HG02610 (cell line): ENCODE measurements around the gene SIK3.

Experiments
- ATAC-seq: cut with Tn5 transposase; IDR thresholded peaks from one replicate; pipeline ENCODE4 v1.9.1; 2021; ENCODE audit warnings: mild to moderate bottlenecking, moderate library complexity; ENCODE audit not compliant: unreplicated experiment

The SIK3 gene

DNA sequence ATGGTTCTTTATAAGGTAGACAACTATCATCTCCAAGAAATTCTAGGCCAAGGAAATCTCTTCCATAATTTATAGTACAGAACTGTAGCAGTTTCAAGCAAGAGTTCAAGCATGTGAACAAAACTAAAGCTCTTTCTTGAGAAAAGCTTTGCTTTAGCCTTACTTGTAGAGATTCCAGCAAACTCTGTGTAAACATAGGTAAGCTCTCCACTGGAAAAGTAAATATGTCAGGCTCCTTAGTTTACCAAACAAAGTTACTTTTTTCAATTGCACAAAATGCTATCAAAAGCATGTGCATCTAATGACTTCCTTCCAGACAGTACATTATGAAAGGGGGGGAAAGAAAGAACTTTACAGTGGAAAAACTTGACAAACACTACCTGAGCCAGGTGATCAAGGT is 125.0 kb downstream of the SIK3 start:
- ATAC-seq, result no peak

DNA sequence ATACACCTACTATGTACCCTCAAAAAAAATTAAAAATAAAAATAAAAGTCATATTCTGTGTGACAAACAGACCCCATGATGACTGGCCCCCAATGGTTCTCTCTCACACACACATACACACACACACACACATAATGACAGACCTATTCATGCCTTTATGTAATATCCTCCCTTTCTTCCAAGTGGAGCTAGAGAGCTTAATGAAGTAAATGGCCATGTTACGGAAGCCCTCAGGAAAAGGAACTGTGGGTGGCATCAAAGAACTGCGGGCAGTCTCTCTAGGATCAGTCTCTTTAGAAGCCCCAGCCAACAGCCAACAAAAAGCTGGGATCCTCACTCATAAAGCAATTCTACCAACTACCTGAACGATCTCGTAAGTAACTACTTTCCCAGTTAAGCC is 125.5 kb downstream of the SIK3 start:
- ATAC-seq, result no peak

DNA sequence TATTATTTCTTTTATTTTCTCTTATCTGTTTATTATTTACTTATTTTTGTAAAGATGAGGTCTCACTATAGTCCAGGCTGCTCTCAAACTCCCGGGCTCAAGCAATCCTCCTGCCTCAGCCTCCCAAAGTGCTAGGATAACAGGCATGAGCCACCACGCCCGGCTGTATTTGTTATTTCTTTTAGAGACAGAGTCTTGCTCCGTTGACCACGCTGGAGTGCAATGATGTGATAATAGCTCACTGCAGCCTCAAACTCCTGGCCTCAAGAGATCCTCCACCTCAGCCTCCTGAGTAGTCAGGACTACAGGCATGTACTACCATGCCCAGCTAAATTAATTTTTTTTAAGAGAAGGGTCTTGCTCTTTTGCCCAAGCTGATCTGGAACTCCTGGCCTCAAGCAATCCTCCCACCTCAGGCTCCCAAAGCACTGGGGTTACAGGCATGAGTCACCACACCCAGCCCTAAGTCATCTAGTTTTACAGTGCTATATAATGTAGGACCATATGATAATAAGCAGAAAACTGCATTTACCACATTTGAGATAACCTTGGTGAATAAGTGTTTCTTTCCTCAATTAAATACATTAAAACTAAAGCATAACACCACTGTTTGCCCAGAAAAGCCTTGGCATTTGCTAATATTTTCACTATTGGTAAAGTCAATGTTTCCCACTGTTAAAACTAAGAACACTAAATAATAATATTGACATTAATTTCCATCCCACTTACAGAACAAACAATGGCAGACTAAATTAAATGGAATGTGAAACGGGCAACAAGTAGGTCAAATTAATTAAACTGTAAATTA is 127.5 kb downstream of the SIK3 start:
- no peak for ATAC-seq

DNA sequence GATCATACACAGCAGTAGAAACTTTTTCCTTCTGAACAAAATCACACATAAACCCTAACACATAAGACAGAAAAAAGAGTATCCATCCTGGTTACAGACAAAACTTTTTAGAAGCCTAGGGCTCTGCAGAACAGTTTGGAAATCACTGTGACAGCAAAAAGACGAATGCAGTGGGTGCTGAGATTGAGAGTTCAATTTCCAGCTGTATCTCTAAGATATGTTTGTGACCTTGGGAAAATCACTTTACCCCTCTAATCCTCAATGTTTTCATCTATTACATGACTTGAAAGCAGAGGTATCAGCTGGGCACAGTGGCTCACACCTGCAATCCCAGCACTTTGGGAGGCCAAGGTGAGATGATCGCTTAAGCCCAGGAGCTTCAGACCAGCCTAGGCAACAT is 128.5 kb downstream of the SIK3 start:
- ATAC-seq, result no peak

DNA sequence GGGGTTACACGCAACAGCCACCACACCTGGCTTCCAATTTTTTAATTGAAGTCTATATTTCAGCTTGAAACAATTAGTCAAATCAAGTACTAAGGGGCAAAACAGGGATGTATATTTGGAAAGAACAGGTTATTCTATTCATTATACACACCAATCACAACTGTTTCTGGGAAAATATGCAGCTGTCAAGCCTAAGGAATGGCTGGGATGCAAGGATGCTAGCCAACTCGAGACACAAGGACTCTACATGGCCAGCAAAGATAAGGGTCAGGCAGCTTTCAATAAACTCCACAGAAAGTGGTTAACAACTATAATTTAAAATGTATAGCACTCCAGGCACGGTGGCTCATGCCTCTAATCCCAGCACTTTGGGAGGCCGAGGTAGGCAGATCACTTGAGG is 134.0 kb downstream of the SIK3 start:
- ATAC-seq, result no peak

DNA sequence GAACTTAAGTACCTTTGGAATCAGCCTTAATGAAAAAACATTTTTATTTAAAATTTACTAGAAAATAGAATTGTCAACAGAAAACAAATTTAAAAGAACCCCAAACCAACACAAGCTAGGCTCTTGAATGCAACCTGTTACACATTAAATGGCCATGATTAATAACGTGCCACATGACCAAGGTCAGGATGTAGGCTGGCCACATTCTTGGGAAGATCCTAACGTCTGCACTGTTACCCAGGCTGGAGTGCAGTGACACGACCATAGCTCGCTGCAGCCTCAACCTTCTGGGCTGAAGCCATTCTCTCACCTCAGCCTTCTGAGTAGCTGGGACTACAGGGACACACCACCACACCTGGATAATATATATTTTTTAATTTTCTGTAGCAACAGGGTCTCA is 134.4 kb downstream of the SIK3 start:
- no peak for ATAC-seq

DNA sequence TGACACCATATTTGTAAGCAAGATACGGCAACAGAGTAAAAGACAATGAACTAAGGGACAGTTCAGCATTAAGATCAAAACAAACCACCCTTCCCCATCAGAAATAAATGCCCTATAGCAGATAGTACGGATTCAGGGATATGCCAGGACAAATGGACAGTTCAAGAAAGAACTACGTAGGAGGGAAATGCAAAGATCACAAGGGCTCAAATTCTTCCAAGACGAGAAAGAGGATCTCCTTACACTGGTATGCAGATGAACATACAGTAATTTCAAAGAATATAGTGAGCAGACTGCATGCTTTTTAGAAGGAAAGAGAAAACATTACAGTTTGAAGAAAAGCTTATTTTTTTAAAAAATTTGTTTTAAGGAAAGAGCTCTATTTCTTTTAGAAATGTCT is 136.1 kb downstream of the SIK3 start:
- ATAC-seq, result no peak

DNA sequence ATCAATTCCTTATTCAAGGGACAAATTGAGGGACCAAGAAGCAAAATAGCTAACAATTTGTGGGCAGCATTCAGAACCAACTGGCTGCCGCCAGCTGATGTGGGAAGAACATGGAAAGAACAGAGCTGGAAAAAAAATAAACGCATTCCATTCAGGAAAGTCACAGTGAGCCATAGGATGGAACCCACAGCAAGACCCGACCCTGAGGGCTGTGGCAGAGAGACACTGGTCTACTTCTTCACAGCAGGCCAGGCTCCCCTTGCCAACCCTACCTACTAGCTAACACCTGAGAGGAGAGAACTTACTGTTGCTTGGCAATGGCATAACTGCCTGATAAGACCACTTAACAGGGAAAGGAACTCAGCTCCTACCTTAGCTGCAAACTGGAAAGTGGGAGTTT is 137.3 kb downstream of the SIK3 start:
- ATAC-seq, result no peak

DNA sequence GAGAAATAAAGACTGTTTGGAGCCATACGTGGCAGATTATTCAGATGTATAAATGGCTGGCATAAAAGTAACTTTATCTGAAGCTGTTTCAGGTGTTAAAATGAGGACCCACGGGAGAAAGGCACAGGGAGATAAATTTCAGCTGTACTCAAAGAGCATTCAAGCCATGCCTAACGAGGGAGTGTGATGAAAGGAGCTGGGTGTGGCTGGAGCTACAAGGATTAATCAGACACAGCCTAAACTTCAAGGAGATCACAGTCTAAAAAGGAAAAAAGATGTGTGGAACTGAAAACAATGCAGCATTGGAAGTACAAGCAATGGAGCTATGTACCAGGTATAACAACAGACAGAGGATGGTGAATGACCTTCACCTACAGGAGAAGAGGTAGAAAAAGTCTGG is 140.0 kb downstream of the SIK3 start:
- no peak for ATAC-seq

DNA sequence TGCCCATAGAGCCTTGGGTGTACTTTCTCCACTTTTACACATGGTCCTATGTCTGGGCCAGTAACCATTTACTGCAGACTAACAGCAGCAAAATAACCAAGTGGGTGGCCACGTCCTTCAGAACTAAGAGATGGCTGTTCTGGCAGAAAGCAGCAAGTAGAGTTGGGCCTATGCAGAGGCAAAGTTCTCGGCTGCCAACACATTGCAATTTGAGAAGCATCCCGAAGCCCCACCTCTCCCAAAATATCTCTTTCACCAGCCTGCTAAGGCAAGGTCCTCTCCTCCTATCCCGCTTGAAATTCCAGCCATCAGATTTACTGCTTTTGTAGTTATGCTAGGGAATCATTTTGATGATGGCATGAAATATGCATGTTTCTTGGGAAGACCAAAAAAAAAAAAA is 142.3 kb downstream of the SIK3 start:
- no peak for ATAC-seq

DNA sequence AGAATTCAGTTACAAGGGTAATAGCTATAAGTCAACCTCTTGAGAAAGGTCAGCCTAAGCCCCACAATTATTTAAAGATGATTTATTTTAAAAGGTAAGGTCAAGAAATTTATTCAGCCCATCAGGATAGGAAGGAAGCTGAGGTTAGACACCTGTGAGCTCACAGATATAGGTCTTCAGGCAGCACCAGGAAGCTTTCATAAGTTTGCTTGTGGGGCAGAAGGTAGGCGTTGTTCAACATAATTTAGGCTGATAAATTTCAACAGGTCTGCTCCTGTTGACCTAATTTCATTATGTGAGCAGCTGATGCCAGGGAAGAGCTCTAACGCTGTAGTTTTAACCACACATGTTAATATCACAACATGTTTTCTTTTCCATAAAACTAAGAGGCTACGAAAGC is 142.7 kb downstream of the SIK3 start:
- ATAC-seq, result no peak

DNA sequence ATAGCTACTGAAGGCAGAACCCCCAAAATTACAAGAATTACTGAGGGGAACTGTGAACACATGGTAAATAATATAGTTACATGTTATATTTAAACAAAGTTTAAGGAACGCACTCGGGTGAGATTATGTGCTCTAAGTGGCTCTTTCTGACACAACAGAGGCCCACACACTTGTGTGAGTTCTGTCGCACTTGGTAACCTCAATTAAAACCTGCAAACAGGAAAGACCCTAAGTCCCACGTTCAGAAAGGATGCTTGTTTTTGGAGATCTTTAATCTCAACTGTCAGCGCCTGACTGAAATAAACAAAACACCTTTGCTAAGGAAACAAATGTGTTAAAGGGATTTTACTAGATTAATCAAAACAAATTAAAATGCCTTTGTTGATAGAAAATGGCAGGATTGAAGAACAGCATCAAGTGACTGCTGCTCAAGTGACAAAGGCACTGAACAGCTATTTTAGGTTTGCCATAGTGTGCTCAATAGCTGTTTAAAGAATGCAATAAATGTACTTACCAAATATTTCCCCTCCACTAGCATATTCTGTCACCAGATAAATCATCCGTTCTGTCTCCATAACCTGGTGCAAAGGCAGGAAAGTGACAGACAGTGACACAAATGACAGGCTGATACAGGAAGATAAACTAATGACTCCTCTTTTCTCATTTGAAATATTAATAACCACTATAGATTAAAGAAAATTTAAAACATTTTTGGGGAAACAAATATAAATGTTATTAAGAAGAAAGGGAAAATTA is 144.5 kb downstream of the SIK3 start:
- ATAC-seq, result no peak

DNA sequence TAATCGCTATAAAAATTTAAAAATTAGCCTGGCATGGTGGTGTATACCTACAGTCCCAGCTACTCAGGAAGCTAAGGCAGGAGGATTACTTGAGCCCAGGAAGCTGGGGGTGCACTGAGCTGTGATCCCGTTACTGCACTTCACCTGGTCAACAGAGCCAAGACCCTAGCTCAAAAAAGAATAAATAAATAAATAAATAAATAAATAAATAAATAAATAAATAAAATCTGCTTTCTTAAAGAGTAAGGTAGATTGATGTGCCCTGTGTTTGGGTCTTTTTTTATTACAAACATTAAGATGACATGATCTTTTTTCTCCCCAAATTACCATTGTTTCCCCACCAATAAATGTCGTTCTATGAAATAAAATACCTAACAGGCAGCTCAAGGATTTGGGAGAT is 146.5 kb downstream of the SIK3 start:
- no peak for ATAC-seq

DNA sequence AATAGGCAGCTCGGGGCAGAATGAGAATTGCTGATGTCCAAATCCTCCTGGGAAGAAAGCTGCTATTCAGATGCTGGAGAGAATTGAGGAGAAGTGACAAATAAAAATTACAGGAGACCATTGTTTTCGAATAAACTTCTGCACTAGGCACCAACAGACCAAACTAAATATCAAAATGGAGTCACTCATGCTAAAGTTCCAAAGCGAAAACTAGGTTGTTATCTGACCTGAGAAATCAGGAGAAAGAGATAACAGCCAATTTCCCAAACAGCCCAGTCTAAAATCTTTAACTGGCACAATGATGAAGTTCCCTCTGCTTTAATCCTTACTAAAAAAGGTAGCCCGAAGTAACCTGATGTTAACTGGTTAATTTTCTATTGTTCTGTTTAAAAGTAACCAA is 148.0 kb downstream of the SIK3 start:
- ATAC-seq, result no peak

DNA sequence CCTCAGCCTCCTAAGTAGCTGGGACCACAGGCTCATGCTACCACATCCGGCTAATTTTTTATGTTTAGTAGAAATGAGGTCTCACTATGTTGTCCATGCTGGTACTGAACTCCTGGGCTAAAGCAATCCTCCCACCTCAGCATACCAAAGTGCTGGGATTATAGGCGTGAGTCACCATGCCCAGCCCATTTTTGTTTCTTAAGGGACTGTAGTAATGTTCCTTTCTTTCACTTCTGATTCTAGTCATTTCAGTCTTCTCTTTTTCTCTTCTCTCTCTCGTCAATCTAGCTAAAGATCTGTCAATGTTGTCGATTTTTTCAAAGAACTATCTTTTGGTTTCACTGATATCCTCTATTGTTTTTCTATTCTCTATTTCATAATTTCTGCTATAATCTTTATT is 149.8 kb downstream of the SIK3 start:
- ATAC-seq, result no peak

DNA sequence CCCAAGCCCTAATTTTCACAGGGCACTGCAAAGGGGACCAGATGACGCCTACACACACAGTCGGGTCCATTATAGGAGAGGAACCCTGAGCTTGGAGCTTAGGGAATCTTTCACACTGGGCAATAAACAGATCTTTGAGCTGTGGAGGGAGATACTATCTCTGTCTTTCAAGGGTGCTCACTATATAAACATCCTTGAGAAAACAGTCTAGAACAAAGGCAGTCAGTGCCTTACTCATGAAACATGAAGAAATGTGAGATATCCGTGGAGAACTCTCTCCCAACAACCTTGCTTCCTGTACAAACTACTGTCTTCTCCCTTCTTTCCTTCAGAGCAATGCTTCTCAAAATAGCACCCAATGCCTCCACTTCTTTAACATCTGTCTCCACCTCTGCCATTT is 151.8 kb downstream of the SIK3 start:
- ATAC-seq, result no peak

DNA sequence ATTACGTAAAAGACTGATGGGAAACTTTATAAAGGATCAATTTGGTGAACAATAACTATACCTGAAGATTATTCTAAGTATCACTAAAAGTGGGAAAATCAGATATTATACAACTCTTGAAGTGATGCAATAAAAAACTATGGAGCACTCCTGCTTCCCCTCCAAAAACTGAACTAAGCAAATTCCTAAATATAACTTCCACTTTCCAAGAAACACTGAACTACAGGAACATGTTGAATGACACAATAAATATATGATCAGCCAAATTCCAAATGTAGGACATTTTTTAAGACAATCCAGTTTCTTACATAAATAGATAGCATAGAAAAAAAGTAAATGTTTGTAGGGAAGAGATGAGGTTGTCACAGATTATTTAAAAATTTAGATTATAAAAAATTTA is 158.7 kb downstream of the SIK3 start:
- ATAC-seq, result no peak

DNA sequence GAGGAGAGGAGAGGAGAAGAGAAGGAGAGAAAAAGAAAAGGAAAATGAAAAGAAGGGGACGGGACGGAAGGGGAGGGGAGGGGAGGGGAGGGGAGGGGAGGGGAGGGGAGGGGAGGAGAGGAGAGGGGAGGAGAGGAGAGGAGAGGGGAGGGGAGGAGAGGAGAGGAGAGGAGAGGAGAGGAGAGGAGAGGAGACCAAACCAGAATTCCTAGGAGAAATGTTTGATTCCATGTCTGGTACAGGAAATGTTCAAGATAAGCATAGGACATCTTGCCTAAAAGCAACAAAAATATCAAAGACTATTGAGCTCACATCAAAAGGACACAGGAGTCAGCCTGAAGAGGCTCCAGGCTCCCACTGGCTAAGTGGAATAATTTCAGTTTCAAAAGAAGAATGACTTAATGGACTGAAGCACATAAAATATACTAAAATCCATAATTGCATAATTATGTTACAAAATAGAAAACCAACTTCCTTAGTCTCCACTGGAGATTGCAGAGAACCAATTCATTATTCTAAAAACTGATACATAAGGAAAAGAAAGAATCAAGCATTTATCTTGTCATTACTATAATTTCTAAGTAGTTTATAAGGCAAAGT is 159.7 kb downstream of the SIK3 start:
- ATAC-seq, result no peak

DNA sequence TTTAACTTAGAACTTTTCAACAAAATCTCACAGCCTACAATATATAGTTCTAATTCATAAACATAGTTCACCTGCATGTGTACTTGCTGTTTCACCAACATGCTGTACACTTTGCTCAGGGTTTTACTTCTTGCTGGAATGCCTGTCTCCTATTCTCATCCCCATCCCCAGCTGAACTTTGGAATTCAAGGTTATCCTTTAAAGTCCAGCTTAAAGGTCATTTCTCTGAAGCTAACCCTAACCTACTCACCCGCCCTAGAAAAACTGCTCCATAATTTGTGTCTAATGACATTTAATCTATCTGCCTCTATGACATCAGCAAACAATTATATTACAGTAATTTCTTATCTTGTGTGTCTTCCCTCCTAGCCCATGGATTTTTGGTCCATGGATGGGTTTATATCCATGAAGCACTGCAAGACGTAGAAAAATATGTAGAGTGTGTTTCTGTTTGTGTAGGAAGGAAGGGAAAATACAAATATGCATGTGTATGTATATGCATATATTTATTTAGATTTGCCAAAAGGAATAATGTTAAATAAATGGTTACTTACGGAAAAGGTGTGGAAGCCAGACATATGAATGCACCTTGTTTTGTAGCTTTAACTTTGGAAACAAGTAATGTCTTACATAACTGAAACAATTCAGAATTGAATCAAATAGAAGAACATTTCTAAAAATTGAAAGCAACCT is 161.3 kb downstream of the SIK3 start:
- ATAC-seq, result no peak

DNA sequence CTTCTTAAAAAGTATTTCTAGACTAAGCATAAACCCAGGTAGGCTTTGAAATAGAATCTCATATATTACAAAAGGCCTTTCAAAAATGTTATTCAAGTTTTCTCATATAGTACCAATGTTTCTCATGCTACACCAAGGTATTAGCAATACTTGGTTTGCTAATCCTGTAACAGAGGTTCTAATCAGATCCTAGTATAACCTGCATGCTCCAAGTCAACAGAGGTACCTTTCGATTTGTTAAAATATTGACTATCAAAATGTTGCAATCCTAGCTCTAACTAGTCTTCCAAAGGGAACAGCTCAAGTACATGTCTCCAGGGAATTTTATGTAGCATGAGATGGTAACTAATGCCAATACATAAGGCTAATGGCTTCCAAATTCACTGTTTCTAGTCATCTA is 162.7 kb downstream of the SIK3 start:
- ATAC-seq, result no peak

DNA sequence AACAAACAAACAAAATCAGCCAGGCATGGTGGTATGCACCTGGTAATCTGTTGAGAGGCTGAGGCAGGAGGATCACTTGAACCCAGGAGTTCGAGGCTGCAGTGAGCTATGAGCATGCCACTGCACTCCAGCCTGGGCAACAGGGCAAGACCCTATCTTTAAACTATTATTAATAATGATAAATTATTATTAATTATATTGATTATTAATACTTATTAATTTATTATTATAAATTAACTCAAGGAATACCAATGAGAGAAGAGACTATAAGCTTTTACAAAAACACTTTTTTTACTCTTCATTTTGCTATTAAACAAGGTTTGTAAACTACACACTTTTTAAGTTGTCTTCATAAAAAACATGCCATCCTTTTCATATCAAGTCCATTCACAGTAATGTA is 163.1 kb downstream of the SIK3 start:
- ATAC-seq, result no peak

DNA sequence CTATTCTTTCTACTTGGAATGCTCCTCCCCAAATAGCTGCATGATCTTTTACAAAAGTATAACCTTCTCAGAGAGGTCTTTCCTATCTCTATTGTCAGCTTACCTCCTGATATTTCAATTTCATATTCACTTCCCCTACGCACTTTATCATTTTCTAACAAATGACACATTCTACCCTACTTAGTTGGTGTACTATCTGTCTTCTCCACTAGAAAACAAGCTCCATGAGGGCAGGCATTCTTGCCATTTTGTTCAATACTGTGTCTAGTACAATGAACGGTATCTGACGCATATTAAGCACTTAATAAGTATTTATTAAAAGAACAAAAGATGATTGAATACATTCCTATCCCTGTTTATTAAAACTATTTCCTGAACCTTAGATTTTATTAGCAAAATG is 164.3 kb downstream of the SIK3 start:
- no peak for ATAC-seq
